ENCODE measurements around the gene TRIM8.

DNA sequence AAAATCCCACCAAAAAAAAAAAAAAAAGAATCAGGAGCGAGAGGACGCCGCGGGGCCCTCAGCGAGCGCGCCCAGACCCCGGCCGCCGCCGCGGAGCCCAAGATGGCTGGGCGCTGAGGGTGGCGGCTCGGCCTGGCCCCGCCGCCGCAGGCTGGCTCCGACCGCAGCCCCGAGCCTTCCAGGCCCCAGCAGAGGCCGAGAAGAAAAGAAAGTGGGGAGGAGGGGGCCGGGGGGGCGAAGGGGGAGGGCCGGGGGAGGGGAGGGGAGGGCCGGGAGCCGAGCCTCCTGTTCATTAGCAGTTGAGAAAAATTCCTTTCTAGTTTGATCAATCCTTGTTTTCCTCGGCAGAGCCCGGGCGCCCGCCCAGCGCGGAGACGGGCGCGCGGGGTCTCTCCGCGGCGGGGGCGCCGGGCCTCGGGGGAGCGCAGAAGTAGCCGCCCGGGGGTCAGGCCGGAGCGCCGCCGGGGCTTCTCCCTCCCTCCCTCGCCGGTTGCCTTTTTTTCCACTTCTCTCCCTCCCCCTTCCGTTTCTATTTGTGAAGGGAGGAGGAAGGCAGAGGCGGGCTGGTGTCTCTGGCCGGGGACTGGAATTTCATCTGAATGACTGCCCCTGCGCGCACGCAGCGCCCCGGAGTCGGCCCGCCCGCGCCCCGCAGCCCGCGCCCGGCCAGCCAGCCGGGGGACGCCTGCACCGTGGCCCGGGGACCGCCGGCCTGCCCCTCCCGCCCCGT lies 778 bp upstream of the TRIM8 start:
- TF ChIP-seq CTCF (IDR thresholded peaks at IDR 0.05): no peak
- peak; percentile 81 for TF ChIP-seq POLR2A (IDR thresholded peaks at IDR 0.05)
